Epithelial cell of esophagus (primary cell): ENCODE measurements around the gene RFFL.

Source experiments
- DNase-seq: peaks from one replicate; pipeline ENCODE4 v3.0.0; 2010; ENCODE audit warnings: low read depth
- H3K4me3 ChIP-seq: 2 replicates; pipeline ENCODE4 v1.5.1; 2011; ENCODE audit warnings: mild to moderate bottlenecking, low read length, control low read depth
- TF ChIP-seq, protein P1 (sequence below): IDR thresholded peaks from 2 replicates; pipeline ENCODE4 v1.5.1; 2011; ENCODE audit warnings: low read depth, mild to moderate bottlenecking, low read length, control low read depth, inconsistent platforms; ENCODE audit not compliant: insufficient read depth; ENCODE audit errors: missing control alignments

Gene RFFL

DNA sequence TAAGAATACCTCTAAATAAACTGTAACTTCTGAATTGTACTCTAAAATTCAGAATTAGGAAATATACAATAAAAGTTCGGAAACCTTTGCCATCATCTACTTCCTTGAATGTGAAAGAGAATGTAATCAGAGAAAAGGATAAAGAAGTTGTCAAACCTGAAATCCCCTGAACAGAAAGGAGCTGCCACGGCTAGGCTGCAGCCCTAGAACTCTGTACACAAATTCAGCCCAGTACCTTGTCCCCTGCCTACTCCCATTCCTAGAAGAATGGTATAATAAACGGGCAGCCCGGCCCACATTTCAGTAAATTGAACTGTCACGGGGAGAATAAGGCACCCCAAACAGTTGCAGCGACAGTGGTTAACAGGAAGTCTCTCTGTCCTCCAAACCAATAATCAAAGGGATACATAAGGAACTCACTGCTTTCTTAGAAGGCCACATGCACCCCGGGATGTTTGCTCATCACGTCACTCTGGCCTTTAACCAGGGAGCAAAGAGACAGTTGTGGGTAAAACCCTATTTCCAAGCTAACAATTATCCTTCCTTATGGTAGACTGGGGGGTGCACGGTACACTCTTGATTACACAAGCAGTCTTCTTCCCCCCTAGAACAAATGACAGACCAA, 24.3 kb upstream of the RFFL start:
- DNase-seq, result peak; percentile 52
- TF ChIP-seq, protein P1, sequence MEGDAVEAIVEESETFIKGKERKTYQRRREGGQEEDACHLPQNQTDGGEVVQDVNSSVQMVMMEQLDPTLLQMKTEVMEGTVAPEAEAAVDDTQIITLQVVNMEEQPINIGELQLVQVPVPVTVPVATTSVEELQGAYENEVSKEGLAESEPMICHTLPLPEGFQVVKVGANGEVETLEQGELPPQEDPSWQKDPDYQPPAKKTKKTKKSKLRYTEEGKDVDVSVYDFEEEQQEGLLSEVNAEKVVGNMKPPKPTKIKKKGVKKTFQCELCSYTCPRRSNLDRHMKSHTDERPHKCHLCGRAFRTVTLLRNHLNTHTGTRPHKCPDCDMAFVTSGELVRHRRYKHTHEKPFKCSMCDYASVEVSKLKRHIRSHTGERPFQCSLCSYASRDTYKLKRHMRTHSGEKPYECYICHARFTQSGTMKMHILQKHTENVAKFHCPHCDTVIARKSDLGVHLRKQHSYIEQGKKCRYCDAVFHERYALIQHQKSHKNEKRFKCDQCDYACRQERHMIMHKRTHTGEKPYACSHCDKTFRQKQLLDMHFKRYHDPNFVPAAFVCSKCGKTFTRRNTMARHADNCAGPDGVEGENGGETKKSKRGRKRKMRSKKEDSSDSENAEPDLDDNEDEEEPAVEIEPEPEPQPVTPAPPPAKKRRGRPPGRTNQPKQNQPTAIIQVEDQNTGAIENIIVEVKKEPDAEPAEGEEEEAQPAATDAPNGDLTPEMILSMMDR, result no peak
- H3K4me3 ChIP-seq, result peak overlapping the region; percentile 83

DNA sequence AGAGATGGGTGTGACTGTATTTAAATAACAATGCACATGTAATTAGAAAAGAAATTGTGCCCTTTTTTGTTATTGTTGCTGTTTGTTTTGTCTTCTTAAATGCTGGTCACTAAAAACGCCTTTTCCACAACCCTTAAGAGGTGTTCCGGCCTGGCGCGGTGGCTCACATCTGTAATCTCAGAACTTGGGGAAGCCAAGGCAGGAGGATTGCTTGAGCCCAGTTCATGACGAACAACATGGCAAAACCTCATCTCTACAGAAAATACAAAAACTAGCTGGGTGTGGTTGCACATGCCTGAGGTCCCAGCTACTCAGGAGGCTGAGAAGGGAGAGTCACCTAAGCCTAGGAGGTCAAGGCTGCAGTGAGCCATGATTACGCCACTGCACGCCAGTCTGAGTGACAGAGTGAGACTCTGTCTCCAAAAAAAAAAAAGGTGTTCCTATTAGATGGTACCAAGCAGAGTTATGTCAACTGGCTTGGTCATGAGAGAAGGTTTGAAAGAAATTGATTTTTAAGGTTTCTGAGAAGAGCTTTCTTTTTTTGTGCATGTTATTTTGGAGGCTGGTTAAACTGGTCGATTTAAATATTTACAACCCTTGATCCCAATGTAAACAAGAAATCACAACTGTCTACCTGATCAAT, 23.5 kb upstream of the RFFL start:
- TF ChIP-seq, protein P1, result no peak
- peak; percentile 61 for DNase-seq
- H3K4me3 ChIP-seq, result no peak overlapping the region

DNA sequence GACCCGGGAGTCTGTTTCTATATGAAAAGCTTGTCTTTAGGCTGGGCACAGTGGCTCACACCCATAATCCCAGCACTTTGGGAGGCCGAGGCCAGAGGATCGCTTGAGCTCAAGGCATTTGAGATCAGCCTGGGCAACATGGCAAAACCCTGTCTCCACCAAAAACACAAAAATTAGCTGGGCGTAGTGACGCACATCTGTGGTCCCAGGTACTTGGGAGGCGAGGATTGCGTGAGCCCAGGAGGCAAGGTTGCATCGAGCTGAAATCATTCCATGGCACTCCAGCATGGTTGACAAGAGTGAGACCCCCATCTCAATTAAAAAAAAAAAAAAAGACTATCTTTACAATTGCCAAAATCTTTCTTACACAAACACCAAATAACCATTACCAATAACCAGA, 22.7 kb upstream of the RFFL start:
- H3K4me3 ChIP-seq, result no peak overlapping the region
- TF ChIP-seq, protein P1, result no peak
- DNase-seq, result no peak

DNA sequence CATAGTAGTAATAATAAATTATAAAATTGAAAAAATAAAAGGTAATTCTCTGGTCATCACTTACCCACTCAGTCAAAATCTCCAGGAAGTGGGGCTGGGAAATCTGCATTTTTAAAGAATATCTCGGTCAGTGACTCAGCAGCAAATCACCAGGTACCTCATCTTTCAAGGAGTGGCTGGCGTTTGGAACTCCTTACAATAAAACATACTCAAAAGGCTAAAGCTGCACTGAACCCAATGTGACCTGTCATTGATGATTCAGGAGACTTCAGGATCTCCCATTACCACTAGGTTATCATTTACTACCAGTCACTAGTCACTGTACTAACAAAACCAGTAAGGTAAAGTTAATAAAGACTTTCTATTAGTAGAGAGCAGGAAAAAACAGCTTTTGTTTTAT, 21.5 kb upstream of the RFFL start:
- peak; percentile 88 for DNase-seq
- TF ChIP-seq, protein P1, result no peak
- no peak overlapping the region for H3K4me3 ChIP-seq

DNA sequence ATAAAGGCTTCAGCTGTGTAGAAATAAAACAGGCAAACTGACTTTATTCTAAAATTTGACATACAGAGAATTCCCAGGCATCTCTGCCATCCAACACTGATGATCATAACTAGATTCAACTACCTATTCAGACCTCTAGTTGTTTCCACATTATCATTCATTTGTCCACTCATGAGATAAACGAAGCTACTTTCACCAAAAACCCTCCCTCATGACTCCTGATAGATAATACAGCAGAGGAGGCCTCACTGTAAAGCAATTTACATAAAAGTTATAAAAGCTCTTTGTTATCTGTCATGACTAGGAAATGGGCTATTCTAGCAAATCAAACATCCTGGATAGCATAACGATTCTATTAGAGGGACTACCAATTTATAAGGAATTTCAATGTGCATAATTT, 19.6 kb upstream of the RFFL start:
- TF ChIP-seq, protein P1, result no peak
- DNase-seq, result no peak

DNA sequence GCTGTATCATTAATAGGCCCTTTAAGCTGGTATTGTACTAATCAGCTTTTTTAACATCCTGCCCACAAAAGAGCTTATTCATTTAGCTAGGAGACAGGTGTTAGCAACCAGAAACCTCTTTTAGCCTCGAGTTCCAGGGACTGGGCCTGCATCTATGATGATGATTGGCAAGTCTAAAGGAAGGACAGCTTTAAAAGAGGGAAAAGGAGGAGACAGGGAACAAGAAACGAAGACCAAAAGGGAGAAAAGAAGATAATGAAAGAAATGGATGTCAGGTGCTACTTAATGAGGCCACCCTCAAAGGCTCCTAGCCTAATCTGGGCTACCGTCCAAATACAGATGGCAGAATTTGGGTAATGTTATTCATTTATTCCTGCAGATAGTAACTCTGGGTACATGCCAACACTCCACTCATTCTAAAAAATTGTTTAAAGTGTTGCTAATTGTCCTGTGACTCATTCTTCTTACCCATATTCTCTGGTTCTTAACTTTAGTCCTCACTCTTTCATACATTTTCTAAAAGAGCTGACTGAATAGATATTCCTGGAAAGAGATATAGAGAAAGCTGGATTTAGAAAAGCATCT, 18.7 kb upstream of the RFFL start:
- H3K4me3 ChIP-seq, result no peak overlapping the region
- peak; percentile 84 for DNase-seq
- TF ChIP-seq, protein P1, result no peak

More for the DNA sequence above, 19.6 kb upstream of the RFFL start:
- H3K4me3 ChIP-seq, result no peak overlapping the region
